Panc1 (cell line): Measurements from ENCODE around the gene CCAR1. TPM values are rescaled to one million over a fixed set of nuclear protein-coding genes. Genes with fewer than 3 reads are reported as not detected.
A peak's percentile ranks its signal among the peaks of the same experiment; 100 is the strongest.

Experiments
- ATAC-seq: fragments of 200-7000 bp; cut with Tn5 transposase; 2 replicates; pipeline ENCODE4 v1.9.1; 2020; ENCODE audit warnings: mild to moderate bottlenecking, moderate library complexity
- Bru-seq: library from RNA; stranded (reverse); fragments of 400-500 nt; gene quantifications from one replicate; lab custom pipeline; 2021; lab: Mats Ljungman, UMichigan
- BruChase-seq, 2 experiments: library from RNA; stranded (reverse); fragments of 400-500 nt; gene quantifications; one replicate each; lab custom pipeline; 2021; lab: Mats Ljungman, UMichigan
- BruUV-seq: library from RNA; stranded (reverse); fragments of 400-500 nt; replicated peaks from 2 replicates; lab custom pipeline; 2021; lab: Mats Ljungman, UMichigan
- CTCF ChIA-PET: fragments of 300-600 bp; sonication (Branson Sonifier 250); formaldehyde crosslinking; loops from one replicate; lab custom pipeline; 2022; ENCODE audit warnings: antibody characterized with exemption; lab: Charles Lee
- POLR2A ChIA-PET: fragments of 300-600 bp; sonication (Branson Sonifier 250); formaldehyde crosslinking; loops from one replicate; lab custom pipeline; 2022; ENCODE audit warnings: antibody characterized with exemption; lab: Charles Lee
- DNase-seq: peaks from one replicate; pipeline ENCODE4 v3.0.0-alpha.2; 2010; ENCODE audit warnings: low read depth, low spot score
- H3K27ac ChIP-seq: 2 replicates; pipeline ENCODE4 v1.5.1; 2011; ENCODE audit warnings: mild to moderate bottlenecking, low read length, inconsistent platforms
- H3K27me3 ChIP-seq: fragments of 200-500 bp; sonication (Bioruptor generic); 2 replicates; pipeline ENCODE4 v1.6.0; 2014; ENCODE audit warnings: low read length, inconsistent platforms; ENCODE audit not compliant: control insufficient read depth, insufficient read depth
- H3K36me3 ChIP-seq: fragments of 200-500 bp; sonication (Bioruptor generic); 2 replicates; pipeline ENCODE4 v1.5.1; 2014; ENCODE audit warnings: inconsistent platforms, mild to moderate bottlenecking, low read length, moderate library complexity; ENCODE audit not compliant: control insufficient read depth, insufficient read depth
- H3K4me1 ChIP-seq: 2 replicates; pipeline ENCODE4 v1.5.1; 2011; ENCODE audit warnings: inconsistent platforms, mild to moderate bottlenecking, low read length, moderate library complexity; ENCODE audit not compliant: control insufficient read depth, insufficient read depth
- H3K4me3 ChIP-seq, 2 experiments: 2 replicates each; pipeline ENCODE4 v1.5.1; 2011 to 2012; ENCODE audit warnings: low read depth in 2 of 2, low read length in 2 of 2, mild to moderate bottlenecking in 2 of 2, inconsistent platforms in 1 of 2, moderate library complexity in 1 of 2
- H3K9me3 ChIP-seq: fragments of 200-500 bp; sonication (Bioruptor generic); 2 replicates; pipeline ENCODE4 v1.5.1; 2014; ENCODE audit warnings: low read depth, mild to moderate bottlenecking, inconsistent platforms, low read length, moderate library complexity; ENCODE audit not compliant: control insufficient read depth, insufficient read depth
- POLR2AphosphoS5 ChIP-seq: IDR thresholded peaks from 2 replicates; pipeline ENCODE4 v1.6.1; 2012; ENCODE audit warnings: mild to moderate bottlenecking, low read depth, low read length, moderate library complexity
- SIN3A ChIP-seq: IDR thresholded peaks from 2 replicates; pipeline ENCODE4 v1.6.1; 2012; ENCODE audit warnings: low read depth, mild to moderate bottlenecking, low read length, moderate library complexity, borderline replicate concordance; ENCODE audit not compliant: insufficient read depth
- TCF7L2 ChIP-seq: IDR thresholded peaks from 2 replicates; pipeline ENCODE4 v1.6.1; 2011; ENCODE audit warnings: mild to moderate bottlenecking, low read depth, low read length, inconsistent platforms
- in situ Hi-C: cut with HindIII; loops from 2 replicates; pipeline ENCODE4 v1.10.0; 2016; ENCODE audit warnings: low sequenced_read_pairs, low pct_unique_long_range_greater_than_20kb
- intact Hi-C: fragments of 100-400 bp; cut with micrococcal nuclease; formaldehyde crosslinking; loops from one replicate; pipeline ENCODE4 v1.10.0; 2022; ENCODE audit not compliant: unreplicated experiment
- long read RNA-seq: library from polyadenylated mRNA; unstranded; transcript quantifications from one replicate; pipeline ENCODE4 v2.0.0, GENCODE V29; 2021; ENCODE audit not compliant: unreplicated experiment
- polyA plus RNA-seq: library from polyadenylated mRNA; unstranded; fragments of >200 nt; gene quantifications from one replicate; pipeline ENCODE4 v1.2.1, GENCODE V29; 2012; ENCODE audit warnings: missing spikeins; ENCODE audit not compliant: insufficient read length
- total RNA-seq: library from RNA; stranded (reverse); gene quantifications from one replicate; pipeline ENCODE4 v1.2.1, GENCODE V29; 2021; ENCODE audit not compliant: unreplicated experiment
- TF ChIP-seq, protein P1 (sequence below), 2 experiments: IDR thresholded peaks; 2 replicates each; pipeline ENCODE4 v1.6.1; 2011 to 2012; ENCODE audit warnings: low read depth in 2 of 2, control low read depth in 1 of 2, low read length in 1 of 2, mild to moderate bottlenecking in 1 of 2, moderate library complexity in 1 of 2; ENCODE audit not compliant: insufficient read depth in 1 of 2
- TF ChIP-seq, protein P2 (sequence below): fragments of 450-650 bp; IDR thresholded peaks from 2 replicates; pipeline ENCODE4 v1.5.1; 2017; ENCODE audit warnings: mild to moderate bottlenecking

Gene CCAR1
- 102 TPM for total RNA-seq
- polyA plus RNA-seq = 42.0 TPM
- percentile 95 among the genes with signal in this experiment for Bru-seq, nascent RNA
- BruChase-seq, experiment 1, labeled RNA remaining after a 2-hour chase = percentile 96 among the genes with signal in this experiment
- percentile 97 among the genes with signal in this experiment for BruChase-seq, experiment 2, labeled RNA remaining after a 6-hour chase
- long read RNA-seq, full-length matches to known transcripts = 12 of 127 reads
- long read RNA-seq, partial matches to known transcripts = 80 of 127 reads
- long read RNA-seq, other reads (novel, unspliced or antisense) = 35 of 127 reads

- intact Hi-C loops = no loop called here
- TF ChIP-seq TCF7L2 (peak; percentile 89), SIN3A (peak; percentile 87; the same call in 1 of the 2 replicates), POLR2AphosphoS5 (peak; percentile 96)
- TF ChIP-seq, protein P1, sequence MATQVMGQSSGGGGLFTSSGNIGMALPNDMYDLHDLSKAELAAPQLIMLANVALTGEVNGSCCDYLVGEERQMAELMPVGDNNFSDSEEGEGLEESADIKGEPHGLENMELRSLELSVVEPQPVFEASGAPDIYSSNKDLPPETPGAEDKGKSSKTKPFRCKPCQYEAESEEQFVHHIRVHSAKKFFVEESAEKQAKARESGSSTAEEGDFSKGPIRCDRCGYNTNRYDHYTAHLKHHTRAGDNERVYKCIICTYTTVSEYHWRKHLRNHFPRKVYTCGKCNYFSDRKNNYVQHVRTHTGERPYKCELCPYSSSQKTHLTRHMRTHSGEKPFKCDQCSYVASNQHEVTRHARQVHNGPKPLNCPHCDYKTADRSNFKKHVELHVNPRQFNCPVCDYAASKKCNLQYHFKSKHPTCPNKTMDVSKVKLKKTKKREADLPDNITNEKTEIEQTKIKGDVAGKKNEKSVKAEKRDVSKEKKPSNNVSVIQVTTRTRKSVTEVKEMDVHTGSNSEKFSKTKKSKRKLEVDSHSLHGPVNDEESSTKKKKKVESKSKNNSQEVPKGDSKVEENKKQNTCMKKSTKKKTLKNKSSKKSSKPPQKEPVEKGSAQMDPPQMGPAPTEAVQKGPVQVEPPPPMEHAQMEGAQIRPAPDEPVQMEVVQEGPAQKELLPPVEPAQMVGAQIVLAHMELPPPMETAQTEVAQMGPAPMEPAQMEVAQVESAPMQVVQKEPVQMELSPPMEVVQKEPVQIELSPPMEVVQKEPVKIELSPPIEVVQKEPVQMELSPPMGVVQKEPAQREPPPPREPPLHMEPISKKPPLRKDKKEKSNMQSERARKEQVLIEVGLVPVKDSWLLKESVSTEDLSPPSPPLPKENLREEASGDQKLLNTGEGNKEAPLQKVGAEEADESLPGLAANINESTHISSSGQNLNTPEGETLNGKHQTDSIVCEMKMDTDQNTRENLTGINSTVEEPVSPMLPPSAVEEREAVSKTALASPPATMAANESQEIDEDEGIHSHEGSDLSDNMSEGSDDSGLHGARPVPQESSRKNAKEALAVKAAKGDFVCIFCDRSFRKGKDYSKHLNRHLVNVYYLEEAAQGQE (IDR thresholded peaks at IDR 0.05; ENCODE audit: insufficient read depth in 1 of 2, low read depth in 2 of 2, low read length in 1 of 2) = no peak
- TF ChIP-seq, protein P2, sequence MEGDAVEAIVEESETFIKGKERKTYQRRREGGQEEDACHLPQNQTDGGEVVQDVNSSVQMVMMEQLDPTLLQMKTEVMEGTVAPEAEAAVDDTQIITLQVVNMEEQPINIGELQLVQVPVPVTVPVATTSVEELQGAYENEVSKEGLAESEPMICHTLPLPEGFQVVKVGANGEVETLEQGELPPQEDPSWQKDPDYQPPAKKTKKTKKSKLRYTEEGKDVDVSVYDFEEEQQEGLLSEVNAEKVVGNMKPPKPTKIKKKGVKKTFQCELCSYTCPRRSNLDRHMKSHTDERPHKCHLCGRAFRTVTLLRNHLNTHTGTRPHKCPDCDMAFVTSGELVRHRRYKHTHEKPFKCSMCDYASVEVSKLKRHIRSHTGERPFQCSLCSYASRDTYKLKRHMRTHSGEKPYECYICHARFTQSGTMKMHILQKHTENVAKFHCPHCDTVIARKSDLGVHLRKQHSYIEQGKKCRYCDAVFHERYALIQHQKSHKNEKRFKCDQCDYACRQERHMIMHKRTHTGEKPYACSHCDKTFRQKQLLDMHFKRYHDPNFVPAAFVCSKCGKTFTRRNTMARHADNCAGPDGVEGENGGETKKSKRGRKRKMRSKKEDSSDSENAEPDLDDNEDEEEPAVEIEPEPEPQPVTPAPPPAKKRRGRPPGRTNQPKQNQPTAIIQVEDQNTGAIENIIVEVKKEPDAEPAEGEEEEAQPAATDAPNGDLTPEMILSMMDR = no peak
- Histone ChIP-seq H3K4me3 (peak within 1 kb of the TSS; percentile 84 to 92), H3K36me3 (peaks cover 12% of the 10 kb centered on the region), H3K27ac (peak within 1 kb of the TSS; percentile 95), H3K27me3 (no peaks in the 10 kb centered on the region), H3K9me3 (no peaks in the 10 kb centered on the region), H3K4me1 (no peaks in the 10 kb centered on the region)
- ChIA-PET POLR2A (interaction anchor here (0.7 kb wide), 1 partner anchor 101 kb away, joined by 3 read pairs; no protein-coding TSS in a partner anchor), CTCF (no interaction called here)
- no TSS peak for BruUV-seq
- peak; percentile 94 for DNase-seq
- in situ Hi-C loops = no loop called here
- peak; percentile 100 for ATAC-seq
Observed at GRCh38 chr10:68720793-68721672, at the start of gene CCAR1. Gene CCAR1, plus strand, starts transcription at chr10:68721239. Its CDS starts 1,266 bp downstream, at chr10:68722505.

DNA sequence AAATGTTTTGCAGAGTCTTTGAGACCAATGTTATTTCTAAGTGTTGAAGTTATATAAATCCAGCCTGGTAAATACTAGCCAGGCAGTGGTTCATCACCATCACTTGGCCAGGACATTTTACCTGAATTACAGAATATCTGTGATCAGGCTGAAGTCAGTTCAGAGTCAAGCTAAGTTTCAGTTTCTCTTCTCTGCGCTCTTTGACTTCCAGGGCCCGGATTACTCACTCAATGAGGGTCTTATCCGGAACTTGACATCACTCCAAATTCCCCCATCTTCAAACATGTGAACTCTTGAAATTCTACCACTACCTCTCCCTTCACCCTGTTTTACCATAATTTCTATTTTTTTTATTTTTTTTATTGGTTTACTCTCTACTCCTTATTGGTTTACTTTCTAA, 36.6 kb upstream of the CCAR1 start:
- ATAC-seq = no peak
- BruUV-seq = no TSS peak
- DNase-seq = no peak
- CTCF ChIA-PET = no interaction called here
- no peaks in the 10 kb centered on the region for H3K27me3 ChIP-seq
- TF ChIP-seq SIN3A (no peak), POLR2AphosphoS5 (no peak), TCF7L2 (no peak)
- TF ChIP-seq, protein P2 = no peak
- TF ChIP-seq, protein P1 (IDR thresholded peaks at IDR 0.05; ENCODE audit: insufficient read depth in 1 of 2, low read depth in 2 of 2, low read length in 1 of 2) = no peak
- no peaks in the 10 kb centered on the region for H3K9me3 ChIP-seq
- POLR2A ChIA-PET = no interaction called here
- no peak overlapping the region for H3K4me3 ChIP-seq
- H3K36me3 ChIP-seq = no peaks in the 10 kb centered on the region
- in situ Hi-C loops = no loop called here
- no peak overlapping the region for H3K27ac ChIP-seq
- intact Hi-C loops = no loop called here
- no peaks in the 10 kb centered on the region for H3K4me1 ChIP-seq
